BE2C (cell line): ENCODE data around the gene UQCRQ.

Experiments used
- DNase-seq: peaks from one replicate; pipeline ENCODE4 v3.0.0-alpha.2; 2020
- H3K27me3 ChIP-seq: fragments of 250-450 bp; sonication (Bioruptor Pico); 2 replicates; pipeline ENCODE4 v1.5.1; 2020; ENCODE audit warnings: mild to moderate bottlenecking
- H3K36me3 ChIP-seq: fragments of 250-450 bp; sonication (Bioruptor Pico); 2 replicates; pipeline ENCODE4 v1.5.1; 2020; ENCODE audit warnings: mild to moderate bottlenecking
- H3K4me1 ChIP-seq: fragments of 250-450 bp; sonication (Bioruptor Pico); 2 replicates; pipeline ENCODE4 v1.5.1; 2020
- H3K4me3 ChIP-seq: 2 replicates; pipeline ENCODE4 v1.5.1; 2011; ENCODE audit warnings: low read depth, low read length
- H3K9me3 ChIP-seq: fragments of 250-450 bp; sonication (Bioruptor Pico); 2 replicates; pipeline ENCODE4 v1.5.1; 2020
- TF ChIP-seq, protein P1 (sequence below): IDR thresholded peaks from 2 replicates; pipeline ENCODE4 v1.5.1; 2012; ENCODE audit warnings: mild to moderate bottlenecking, low read depth, low read length

The UQCRQ gene

GRCh38 chr5:132860742-132861141 lies 5.7 kb upstream of the UQCRQ start:
- no peaks in the 10 kb centered on the region for H3K9me3 ChIP-seq
- no peak overlapping the region for H3K4me3 ChIP-seq
- H3K27me3 ChIP-seq, result no peaks in the 10 kb centered on the region
- DNase-seq, result no peak
- no peaks in the 10 kb centered on the region for H3K36me3 ChIP-seq
- TF ChIP-seq, protein P1, sequence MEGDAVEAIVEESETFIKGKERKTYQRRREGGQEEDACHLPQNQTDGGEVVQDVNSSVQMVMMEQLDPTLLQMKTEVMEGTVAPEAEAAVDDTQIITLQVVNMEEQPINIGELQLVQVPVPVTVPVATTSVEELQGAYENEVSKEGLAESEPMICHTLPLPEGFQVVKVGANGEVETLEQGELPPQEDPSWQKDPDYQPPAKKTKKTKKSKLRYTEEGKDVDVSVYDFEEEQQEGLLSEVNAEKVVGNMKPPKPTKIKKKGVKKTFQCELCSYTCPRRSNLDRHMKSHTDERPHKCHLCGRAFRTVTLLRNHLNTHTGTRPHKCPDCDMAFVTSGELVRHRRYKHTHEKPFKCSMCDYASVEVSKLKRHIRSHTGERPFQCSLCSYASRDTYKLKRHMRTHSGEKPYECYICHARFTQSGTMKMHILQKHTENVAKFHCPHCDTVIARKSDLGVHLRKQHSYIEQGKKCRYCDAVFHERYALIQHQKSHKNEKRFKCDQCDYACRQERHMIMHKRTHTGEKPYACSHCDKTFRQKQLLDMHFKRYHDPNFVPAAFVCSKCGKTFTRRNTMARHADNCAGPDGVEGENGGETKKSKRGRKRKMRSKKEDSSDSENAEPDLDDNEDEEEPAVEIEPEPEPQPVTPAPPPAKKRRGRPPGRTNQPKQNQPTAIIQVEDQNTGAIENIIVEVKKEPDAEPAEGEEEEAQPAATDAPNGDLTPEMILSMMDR, result no peak
- H3K4me1 ChIP-seq, result no peaks in the 10 kb centered on the region

- no peak for DNase-seq
- Histone ChIP-seq H3K4me1 (peaks cover 3% of the 10 kb centered on the region; the same call in 1 of the 2 replicates), H3K27me3 (no peaks in the 10 kb centered on the region), H3K4me3 (peak overlapping the region; percentile 91), H3K9me3 (no peaks in the 10 kb centered on the region), H3K36me3 (peaks cover 35% of the 10 kb centered on the region)
- TF ChIP-seq, protein P1, result no peak
These were observed 637 bp upstream of the UQCRQ start for GRCh38 chr5:132865668-132866341.

DNA sequence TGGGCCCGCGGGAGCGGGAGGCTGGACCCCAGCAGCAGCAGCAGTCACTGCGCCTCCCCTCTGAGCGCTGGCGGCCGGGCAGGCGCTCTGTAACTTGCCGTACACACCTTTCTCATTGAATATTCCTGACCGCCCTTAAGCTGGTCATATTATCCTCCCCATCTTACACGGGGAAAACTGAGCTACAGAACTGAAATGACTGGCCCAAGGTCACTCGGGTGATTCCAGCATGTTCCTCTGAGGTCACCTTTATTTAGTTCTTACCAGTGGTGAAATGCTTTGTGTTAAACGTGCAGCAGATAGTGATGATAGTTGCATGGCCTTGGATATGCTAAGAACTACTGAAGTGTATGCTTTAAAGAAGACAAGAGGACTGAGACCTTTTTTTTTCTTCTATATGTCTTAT lies 607 bp downstream of the UQCRQ start:
- H3K9me3 ChIP-seq, result no peaks in the 10 kb centered on the region
- peak overlapping the region; percentile 91 for H3K4me3 ChIP-seq
- peaks cover 3% of the 10 kb centered on the region; the same call in 1 of the 2 replicates for H3K4me1 ChIP-seq
- peaks cover 46% of the 10 kb centered on the region for H3K36me3 ChIP-seq
- TF ChIP-seq, protein P1, result no peak
- no peaks in the 10 kb centered on the region for H3K27me3 ChIP-seq
- DNase-seq, result no peak

- DNase-seq, result no peak
- TF ChIP-seq, protein P1, result no peak
- no peaks in the 10 kb centered on the region for H3K9me3 ChIP-seq
- no peak overlapping the region for H3K4me3 ChIP-seq
- H3K36me3 ChIP-seq, result peaks cover 49% of the 10 kb centered on the region
- peaks cover 3% of the 10 kb centered on the region; the same call in 1 of the 2 replicates for H3K4me1 ChIP-seq
- H3K27me3 ChIP-seq, result no peaks in the 10 kb centered on the region
These were observed 2.3 kb downstream of the UQCRQ start for GRCh38 chr5:132868754-132869153.

DNA sequence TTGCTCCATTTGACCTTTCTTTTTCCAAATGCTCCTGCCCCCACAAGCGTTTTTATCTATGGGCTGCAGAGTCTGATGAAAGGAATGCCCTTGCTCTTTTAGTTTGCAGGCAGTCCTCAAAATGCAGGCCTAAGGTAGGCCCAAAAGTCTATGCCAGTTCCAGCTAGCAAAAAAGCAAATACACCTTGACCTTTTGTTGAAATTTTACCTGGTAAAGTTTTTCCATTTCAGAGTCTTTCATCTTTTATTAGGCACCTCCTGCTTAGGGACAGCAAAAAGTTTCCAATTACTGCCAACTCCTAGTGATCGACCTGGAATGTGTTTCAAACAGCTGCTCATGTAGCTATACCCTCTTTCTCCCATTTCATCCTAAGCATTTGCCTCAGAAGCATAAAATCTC lies 4.4 kb downstream of the UQCRQ start:
- H3K4me3 ChIP-seq, result no peak overlapping the region
- TF ChIP-seq, protein P1, result no peak
- H3K9me3 ChIP-seq, result no peaks in the 10 kb centered on the region
- H3K27me3 ChIP-seq, result no peaks in the 10 kb centered on the region
- no peak for DNase-seq
- peaks cover 54% of the 10 kb centered on the region for H3K36me3 ChIP-seq
- H3K4me1 ChIP-seq, result peaks cover 3% of the 10 kb centered on the region; the same call in 1 of the 2 replicates
